Fibroblast of the aortic adventitia (primary cell): ENCODE results near the gene FXR2. TPM values are rescaled to one million over a fixed set of nuclear protein-coding genes. Genes with fewer than 3 reads are reported as not detected.

Experiments
- DNase-seq: peaks from one replicate; pipeline ENCODE4 v3.0.0-alpha.2; 2010; ENCODE audit warnings: low read depth
- H3K4me3 ChIP-seq: 2 replicates; pipeline ENCODE4 v1.5.1; 2011; ENCODE audit warnings: low read depth, mild to moderate bottlenecking, control low read depth, low read length, moderate library complexity
- total RNA-seq: library from RNA; depleted of rRNA; stranded (reverse); fragments of >200 nt; gene quantifications from 2 replicates; pipeline ENCODE4 v1.2.3, GENCODE V29; 2012; ENCODE audit warnings: low replicate concordance
- TF ChIP-seq, protein P1 (sequence below): IDR thresholded peaks from 2 replicates; pipeline ENCODE4 v1.5.1; 2011; ENCODE audit warnings: mild to moderate bottlenecking, low read length, control low read depth, inconsistent platforms; ENCODE audit not compliant: insufficient read depth

FXR2 gene
- total RNA-seq: 27.1 and 33.1 TPM in 2 replicates

- TF ChIP-seq, protein P1, sequence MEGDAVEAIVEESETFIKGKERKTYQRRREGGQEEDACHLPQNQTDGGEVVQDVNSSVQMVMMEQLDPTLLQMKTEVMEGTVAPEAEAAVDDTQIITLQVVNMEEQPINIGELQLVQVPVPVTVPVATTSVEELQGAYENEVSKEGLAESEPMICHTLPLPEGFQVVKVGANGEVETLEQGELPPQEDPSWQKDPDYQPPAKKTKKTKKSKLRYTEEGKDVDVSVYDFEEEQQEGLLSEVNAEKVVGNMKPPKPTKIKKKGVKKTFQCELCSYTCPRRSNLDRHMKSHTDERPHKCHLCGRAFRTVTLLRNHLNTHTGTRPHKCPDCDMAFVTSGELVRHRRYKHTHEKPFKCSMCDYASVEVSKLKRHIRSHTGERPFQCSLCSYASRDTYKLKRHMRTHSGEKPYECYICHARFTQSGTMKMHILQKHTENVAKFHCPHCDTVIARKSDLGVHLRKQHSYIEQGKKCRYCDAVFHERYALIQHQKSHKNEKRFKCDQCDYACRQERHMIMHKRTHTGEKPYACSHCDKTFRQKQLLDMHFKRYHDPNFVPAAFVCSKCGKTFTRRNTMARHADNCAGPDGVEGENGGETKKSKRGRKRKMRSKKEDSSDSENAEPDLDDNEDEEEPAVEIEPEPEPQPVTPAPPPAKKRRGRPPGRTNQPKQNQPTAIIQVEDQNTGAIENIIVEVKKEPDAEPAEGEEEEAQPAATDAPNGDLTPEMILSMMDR: peak; percentile 71
- peak within 1 kb of the TSS; percentile 75 for H3K4me3 ChIP-seq
- DNase-seq: peak; percentile 100
Measured at GRCh38 chr17:7614425-7615264, at the start of gene FXR2. FXR2 (minus strand) TSS chr17:7614897; CDS start chr17:7614532, 365 bp downstream.

DNA sequence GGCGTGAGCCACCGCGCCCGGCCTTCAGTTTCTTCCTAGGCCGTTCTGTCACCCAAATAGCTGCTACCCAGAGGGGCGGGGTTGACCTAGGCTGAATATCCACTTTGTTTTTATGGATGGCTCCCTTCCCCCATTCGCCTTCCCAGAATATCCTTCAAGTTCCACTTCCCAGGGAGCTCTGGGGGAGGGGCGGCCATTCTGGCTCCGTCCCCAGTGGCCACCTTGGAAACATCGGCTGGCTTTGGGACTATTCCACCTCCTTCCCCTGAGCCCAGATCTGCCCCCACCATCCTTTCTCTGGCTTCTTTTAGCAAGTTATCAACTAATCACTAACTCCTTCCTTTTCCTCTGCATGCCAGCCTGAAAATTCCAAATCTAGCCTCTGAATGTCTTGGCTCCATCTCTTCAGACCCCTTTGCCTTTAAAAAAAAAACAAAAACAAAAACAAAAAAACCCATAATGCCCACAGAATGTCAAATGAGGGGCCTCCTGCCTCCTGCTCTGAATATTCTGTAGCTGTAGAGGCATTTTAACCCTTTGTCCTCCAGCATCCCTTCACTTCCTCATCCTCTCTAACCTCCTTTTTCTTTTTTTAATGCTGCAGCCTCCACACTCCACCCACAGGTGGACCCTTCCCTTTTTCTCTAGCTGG lies 42.4 kb upstream of the FXR2 start:
- TF ChIP-seq, protein P1: no peak
- no peak overlapping the region for H3K4me3 ChIP-seq
- peak; percentile 11 for DNase-seq

DNA sequence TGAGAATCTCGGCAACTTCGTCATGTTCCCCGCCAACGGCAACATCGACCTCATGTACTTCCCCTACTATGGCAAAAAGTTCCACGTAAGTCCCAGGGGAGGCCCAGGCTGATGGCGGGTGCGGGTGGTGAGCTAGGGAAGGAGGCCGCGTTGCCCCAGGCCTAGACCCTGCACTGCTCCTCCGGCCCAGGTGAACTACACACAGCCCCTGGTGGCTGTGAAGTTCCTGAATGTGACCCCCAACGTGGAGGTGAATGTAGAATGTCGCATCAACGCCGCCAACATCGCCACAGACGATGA lies 40.8 kb upstream of the FXR2 start:
- no peak for DNase-seq
- H3K4me3 ChIP-seq: no peak overlapping the region
- TF ChIP-seq, protein P1: no peak

GRCh38 chr17:7654832-7655540 lies 40.3 kb upstream of the FXR2 start:
- TF ChIP-seq, protein P1: no peak
- no peak overlapping the region for H3K4me3 ChIP-seq
- peak; percentile 22 for DNase-seq

DNA sequence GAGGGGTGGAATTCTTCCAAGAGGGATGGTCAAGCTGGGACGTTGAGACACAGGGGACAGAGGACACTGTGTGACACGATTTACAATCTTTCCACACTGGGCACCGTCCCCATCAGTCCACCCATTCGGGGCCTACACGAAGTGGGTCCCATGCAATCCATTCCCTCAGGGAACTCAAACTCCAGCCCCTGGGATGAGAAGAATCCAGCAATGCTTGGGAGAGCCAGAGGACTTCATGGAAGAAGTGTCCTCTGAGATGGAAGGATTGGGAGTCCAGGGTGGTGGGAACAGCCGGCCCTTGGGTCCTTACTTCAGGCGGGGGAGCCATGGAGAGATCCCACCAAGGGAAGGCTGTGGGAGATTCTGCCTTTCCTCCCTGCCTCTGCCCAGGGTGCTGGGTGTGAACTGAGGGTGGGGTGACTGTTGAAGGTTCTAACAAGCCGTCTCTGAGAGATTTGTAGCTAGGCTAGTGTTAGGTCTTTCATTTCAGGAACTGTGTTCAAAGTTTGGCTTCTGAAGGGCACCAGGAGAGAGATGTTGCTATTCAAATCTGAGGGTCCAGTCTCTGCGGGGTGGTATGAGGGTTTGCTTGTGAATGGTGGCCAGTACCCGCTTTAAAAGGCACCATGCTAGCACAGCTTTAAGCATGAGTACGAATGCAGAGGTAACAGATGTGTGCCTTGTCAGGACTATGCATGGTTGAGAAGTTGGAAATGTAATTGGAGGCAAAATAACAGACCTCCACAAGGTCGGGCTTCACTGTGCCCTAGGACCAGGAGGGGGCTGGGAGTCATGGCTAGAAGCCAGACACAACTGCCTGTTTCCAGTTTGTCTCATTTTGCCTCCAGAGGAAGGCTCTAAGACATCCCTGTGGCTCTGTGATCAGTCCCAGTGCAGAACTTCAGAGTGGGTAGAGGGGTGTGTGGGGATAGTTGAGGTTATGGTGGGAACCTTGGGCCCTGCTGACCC lies 38.0 kb upstream of the FXR2 start:
- no peak for DNase-seq

More for the DNA sequence above, 38.0 kb upstream of the FXR2 start:
- TF ChIP-seq, protein P1: no peak
- no peak overlapping the region for H3K4me3 ChIP-seq
